ENCODE measurements around the gene SHISA4.
"Not testable (repeated sequence)": the region's sequence is repeated elsewhere in the genome, so short reads cannot be mapped to it uniquely, and the experiment has no call there.

The SHISA4 gene

DNA sequence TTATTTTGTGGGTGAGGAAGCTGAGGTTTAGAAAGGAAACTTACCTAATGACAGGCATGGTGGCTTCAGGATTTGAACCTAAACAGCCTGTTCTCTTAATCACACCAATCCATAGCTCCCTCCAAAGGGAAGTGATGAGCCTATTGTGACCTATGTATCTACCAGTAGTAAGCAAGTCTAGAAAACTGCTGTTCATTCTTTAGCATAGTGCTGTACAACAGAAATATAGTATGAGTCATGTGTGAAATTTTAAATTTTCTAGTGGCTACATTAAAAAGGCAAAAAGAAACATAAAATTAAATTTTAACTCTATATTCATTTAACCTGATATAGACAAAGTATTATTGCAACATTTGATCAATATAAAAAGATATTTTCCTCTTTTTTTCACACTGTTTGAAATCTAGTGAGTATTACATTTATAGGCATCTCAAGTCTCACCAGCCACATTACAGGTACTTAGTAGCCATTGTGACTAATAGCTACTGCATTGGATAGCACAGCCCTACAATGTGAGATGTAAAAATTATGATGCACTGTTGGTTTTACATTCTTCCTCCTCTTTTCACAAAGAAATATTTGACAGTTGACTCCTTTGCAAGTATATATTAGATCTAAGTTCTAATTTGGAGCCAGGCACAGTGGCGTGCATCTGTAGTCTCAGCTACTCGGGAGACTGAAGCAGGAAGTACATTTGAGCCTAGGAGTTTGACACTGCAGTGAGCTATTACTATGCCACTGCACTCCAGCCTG is 43.2 kb upstream of the SHISA4 start:
- TF ChIP-seq, protein P1, sequence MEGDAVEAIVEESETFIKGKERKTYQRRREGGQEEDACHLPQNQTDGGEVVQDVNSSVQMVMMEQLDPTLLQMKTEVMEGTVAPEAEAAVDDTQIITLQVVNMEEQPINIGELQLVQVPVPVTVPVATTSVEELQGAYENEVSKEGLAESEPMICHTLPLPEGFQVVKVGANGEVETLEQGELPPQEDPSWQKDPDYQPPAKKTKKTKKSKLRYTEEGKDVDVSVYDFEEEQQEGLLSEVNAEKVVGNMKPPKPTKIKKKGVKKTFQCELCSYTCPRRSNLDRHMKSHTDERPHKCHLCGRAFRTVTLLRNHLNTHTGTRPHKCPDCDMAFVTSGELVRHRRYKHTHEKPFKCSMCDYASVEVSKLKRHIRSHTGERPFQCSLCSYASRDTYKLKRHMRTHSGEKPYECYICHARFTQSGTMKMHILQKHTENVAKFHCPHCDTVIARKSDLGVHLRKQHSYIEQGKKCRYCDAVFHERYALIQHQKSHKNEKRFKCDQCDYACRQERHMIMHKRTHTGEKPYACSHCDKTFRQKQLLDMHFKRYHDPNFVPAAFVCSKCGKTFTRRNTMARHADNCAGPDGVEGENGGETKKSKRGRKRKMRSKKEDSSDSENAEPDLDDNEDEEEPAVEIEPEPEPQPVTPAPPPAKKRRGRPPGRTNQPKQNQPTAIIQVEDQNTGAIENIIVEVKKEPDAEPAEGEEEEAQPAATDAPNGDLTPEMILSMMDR (IDR thresholded peaks at IDR 0.05; ENCODE audit: low read depth, low read length, missing control alignments), result no peak
- in situ Hi-C loops (cut with HindIII; ENCODE audit: low sequenced_read_pairs), result no loop called here
- H3K4me3 ChIP-seq (ENCODE audit: low read depth, low read length), result no peak overlapping the region
- no peak for DNase-seq (ENCODE audit: low read depth)

DNA sequence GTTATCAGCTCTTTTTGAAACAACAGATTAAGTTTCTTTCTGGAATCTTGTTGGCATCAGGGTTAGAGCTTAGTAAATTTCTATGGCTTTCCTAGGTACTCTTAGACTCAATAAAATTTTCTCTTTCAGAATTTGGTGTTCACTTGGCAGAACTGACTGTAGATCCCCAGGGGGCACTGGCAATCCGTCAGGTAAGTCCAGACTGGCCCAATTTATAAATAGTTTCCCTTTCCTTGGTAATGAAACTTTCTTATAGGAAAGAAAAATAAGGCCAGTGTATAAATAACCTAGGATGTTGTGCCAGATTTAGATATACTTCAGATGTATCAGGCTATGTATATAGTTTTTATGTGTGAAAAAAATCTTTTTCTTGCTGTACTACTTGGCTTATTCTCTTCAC is 41.5 kb upstream of the SHISA4 start:
- H3K4me3 ChIP-seq (ENCODE audit: low read depth, low read length), result no peak overlapping the region
- in situ Hi-C loops (cut with HindIII; ENCODE audit: low sequenced_read_pairs), result no loop called here
- TF ChIP-seq, protein P1 (IDR thresholded peaks at IDR 0.05; ENCODE audit: low read depth, low read length, missing control alignments), result no peak
- DNase-seq (ENCODE audit: low read depth), result no peak

DNA sequence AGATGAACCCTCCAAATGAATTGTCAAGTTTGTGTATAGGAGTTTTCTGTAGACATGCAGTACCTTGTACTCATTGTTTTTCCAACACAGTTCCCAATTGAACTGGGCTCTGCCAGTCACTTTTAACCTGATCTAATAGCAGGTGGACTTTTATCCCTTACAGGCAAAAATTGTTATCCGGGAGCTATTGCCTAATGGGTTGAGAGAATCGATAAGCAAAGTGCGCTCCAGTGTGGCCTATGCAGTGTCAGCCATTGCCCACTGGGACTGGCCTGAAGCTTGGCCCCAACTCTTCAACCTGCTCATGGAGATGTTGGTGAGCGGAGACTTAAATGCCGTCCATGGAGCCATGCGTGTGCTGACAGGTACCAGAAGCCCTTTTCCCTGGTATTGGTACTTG is 40.5 kb upstream of the SHISA4 start:
- H3K4me3 ChIP-seq (ENCODE audit: low read depth, low read length), result no peak overlapping the region
- TF ChIP-seq, protein P1 (IDR thresholded peaks at IDR 0.05; ENCODE audit: low read depth, low read length, missing control alignments), result no peak
- in situ Hi-C loops (cut with HindIII; ENCODE audit: low sequenced_read_pairs), result no loop called here
- no peak for DNase-seq (ENCODE audit: low read depth)

DNA sequence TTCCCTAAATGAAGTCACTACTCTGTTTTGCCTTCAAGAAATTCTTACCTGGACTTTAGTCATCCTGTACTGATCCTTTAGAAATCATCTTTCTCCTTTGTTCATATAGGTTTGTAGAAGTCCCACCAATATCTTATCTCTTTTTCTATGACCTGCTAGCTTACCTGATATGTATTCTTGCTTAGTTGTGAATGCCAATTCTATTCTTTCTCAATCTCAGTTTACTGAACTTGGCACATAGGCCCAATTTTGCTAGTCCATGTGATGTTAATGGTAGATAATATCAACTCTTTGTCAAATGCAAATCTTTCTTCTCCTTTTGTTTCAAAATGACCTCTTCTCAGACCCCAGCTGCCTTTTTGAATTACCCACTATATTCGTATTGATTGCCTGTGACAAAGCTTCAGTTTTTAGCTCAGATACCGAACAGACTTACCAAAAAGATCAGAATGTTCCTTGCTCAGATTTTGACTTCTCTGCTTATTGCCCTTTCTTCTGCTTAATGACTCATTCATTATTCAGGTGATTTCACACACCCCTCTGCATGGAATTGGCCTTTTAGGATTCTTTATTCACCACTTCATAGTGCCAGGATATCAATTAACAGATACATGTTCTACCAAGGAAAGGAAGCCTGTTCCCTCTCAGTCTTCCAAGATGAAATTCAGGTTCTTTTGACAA is 39.2 kb upstream of the SHISA4 start:
- TF ChIP-seq, protein P1 (IDR thresholded peaks at IDR 0.05; ENCODE audit: low read depth, low read length, missing control alignments), result no peak

DNA sequence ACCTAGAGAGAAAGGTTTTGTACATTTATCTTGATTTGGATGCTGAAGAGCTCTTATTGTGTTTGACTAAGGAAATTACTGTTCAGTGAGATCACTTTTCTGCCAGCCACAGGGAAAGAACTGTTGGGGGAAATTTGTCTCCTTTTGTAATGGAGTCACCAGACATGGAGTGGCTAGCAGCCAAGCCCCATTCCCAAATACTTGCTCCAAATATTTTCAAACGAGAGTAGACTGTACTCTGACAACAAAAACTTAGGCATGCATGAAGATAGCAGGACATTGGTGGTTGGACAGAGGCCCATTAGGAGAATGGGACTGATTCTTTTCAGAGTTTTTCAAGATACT is 38.7 kb upstream of the SHISA4 start:
- peak; percentile 94 for DNase-seq (ENCODE audit: low read depth)
- TF ChIP-seq, protein P1 (IDR thresholded peaks at IDR 0.05; ENCODE audit: low read depth, low read length, missing control alignments), result no peak
- in situ Hi-C loops (cut with HindIII; ENCODE audit: low sequenced_read_pairs), result no loop called here
- no peak overlapping the region for H3K4me3 ChIP-seq (ENCODE audit: low read depth, low read length)

More for the DNA sequence above, 39.2 kb upstream of the SHISA4 start:
- in situ Hi-C loops (cut with HindIII; ENCODE audit: low sequenced_read_pairs), result no loop called here
- no peak overlapping the region for H3K4me3 ChIP-seq (ENCODE audit: low read depth, low read length)
- DNase-seq (ENCODE audit: low read depth), result no peak

DNA sequence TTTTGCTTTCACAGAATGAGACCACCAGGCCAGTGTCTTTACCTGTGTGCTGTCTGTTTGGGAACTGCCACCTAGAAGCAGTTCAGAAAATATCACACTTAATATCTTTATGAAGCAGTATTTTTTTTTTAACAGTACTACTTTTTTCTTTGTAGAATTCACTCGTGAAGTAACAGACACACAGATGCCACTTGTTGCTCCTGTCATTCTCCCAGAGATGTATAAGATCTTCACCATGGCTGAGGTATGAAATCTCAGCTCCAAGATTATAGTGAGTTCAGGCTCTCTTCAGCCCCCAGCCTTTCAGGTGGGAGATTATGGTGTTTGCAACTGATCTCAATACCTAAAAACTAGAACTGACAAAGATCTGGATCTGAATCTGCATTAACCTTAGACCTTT is 36.7 kb upstream of the SHISA4 start:
- TF ChIP-seq, protein P1 (IDR thresholded peaks at IDR 0.05; ENCODE audit: low read depth, low read length, missing control alignments), result no peak
- in situ Hi-C loops (cut with HindIII; ENCODE audit: low sequenced_read_pairs), result no loop called here
- no peak for DNase-seq (ENCODE audit: low read depth)
- no peak overlapping the region for H3K4me3 ChIP-seq (ENCODE audit: low read depth, low read length)

DNA sequence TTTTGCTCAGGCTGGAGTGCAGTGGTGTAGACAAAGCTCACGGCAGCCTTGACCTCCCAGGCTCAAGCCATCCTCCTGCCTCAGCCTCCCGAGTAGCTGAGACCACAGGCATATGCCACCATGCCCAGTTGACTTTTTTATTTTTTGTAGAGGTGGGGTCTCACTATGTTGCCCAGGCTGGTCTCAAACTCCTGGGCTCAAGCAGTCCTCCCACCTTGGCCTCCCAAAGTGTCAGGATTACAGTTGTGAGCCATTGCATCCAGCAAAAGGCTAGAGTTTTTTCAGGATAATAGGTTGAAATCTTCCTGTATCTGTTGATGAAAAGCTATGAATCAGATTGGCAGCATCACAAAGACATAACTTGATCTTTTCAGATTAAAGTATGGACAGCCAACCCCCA is 32.0 kb upstream of the SHISA4 start:
- H3K4me3 ChIP-seq (ENCODE audit: low read depth, low read length); in situ Hi-C loops (cut with HindIII; ENCODE audit: low sequenced_read_pairs): not testable (repeated sequence)

More for the DNA sequence above, 32.0 kb upstream of the SHISA4 start:
- DNase-seq (ENCODE audit: low read depth), result not testable (repeated sequence)
